Neural cell (in vitro differentiated cells): ENCODE results near the gene PCED1A.

Source experiments
- EZH2 ChIP-seq: fragments of 200-600, 300-800 bp; shearing (Covaris generic), sonication (generic); IDR thresholded peaks from 2 replicates; pipeline ENCODE4 v1.6.1; 2014; ENCODE audit warnings: antibody characterized with exemption, low read length, borderline replicate concordance, mild to moderate bottlenecking; ENCODE audit not compliant: insufficient read depth, poor library complexity, severe bottlenecking
- POLR2AphosphoS5 ChIP-seq: IDR thresholded peaks from 2 replicates; pipeline ENCODE4 v1.6.1; 2012
- RAD21 ChIP-seq: fragments of 450-650 bp; conservative IDR thresholded peaks from 2 replicates; pipeline ENCODE4 v1.6.1; 2014; ENCODE audit warnings: antibody characterized with exemption, mild to moderate bottlenecking, moderate library complexity
- TF ChIP-seq, protein P1 (sequence below): fragments of 450-650 bp; IDR thresholded peaks from 2 replicates; pipeline ENCODE4 v1.5.1; 2014; ENCODE audit warnings: antibody characterized with exemption, mild to moderate bottlenecking, moderate library complexity; ENCODE audit not compliant: poor library complexity, severe bottlenecking
- TF ChIP-seq, protein P2 (sequence below): IDR thresholded peaks from 2 replicates; pipeline ENCODE4 v1.6.1; 2012; ENCODE audit warnings: borderline replicate concordance

DNA sequence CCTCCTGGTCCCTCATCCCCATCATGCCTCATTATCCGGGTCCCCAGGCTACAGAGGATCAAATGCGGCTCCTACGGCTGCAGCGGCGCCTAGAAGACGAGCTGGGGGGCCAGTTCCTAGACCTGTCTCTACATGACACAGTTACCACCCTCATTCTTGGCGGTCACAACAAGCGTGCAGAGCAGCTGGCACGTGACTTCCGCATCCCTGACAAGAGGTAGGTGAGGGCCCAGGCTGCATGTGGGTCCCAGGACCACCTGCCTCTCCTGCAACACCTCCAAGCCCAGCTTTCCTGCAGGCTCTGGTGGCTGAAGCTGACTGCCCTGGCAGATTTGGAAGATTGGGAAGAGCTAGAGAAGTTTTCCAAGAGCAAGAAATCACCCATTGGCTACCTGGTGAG is 24.6 kb upstream of the PCED1A start:
- TF ChIP-seq, protein P1, sequence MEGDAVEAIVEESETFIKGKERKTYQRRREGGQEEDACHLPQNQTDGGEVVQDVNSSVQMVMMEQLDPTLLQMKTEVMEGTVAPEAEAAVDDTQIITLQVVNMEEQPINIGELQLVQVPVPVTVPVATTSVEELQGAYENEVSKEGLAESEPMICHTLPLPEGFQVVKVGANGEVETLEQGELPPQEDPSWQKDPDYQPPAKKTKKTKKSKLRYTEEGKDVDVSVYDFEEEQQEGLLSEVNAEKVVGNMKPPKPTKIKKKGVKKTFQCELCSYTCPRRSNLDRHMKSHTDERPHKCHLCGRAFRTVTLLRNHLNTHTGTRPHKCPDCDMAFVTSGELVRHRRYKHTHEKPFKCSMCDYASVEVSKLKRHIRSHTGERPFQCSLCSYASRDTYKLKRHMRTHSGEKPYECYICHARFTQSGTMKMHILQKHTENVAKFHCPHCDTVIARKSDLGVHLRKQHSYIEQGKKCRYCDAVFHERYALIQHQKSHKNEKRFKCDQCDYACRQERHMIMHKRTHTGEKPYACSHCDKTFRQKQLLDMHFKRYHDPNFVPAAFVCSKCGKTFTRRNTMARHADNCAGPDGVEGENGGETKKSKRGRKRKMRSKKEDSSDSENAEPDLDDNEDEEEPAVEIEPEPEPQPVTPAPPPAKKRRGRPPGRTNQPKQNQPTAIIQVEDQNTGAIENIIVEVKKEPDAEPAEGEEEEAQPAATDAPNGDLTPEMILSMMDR: no peak
- TF ChIP-seq EZH2 (no peak), RAD21 (no peak), POLR2AphosphoS5 (no peak)
- TF ChIP-seq, protein P2, sequence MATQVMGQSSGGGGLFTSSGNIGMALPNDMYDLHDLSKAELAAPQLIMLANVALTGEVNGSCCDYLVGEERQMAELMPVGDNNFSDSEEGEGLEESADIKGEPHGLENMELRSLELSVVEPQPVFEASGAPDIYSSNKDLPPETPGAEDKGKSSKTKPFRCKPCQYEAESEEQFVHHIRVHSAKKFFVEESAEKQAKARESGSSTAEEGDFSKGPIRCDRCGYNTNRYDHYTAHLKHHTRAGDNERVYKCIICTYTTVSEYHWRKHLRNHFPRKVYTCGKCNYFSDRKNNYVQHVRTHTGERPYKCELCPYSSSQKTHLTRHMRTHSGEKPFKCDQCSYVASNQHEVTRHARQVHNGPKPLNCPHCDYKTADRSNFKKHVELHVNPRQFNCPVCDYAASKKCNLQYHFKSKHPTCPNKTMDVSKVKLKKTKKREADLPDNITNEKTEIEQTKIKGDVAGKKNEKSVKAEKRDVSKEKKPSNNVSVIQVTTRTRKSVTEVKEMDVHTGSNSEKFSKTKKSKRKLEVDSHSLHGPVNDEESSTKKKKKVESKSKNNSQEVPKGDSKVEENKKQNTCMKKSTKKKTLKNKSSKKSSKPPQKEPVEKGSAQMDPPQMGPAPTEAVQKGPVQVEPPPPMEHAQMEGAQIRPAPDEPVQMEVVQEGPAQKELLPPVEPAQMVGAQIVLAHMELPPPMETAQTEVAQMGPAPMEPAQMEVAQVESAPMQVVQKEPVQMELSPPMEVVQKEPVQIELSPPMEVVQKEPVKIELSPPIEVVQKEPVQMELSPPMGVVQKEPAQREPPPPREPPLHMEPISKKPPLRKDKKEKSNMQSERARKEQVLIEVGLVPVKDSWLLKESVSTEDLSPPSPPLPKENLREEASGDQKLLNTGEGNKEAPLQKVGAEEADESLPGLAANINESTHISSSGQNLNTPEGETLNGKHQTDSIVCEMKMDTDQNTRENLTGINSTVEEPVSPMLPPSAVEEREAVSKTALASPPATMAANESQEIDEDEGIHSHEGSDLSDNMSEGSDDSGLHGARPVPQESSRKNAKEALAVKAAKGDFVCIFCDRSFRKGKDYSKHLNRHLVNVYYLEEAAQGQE: no peak
